HG02840 (cell line): ENCODE results near the gene EXOSC10.

Source experiments
- ATAC-seq: cut with Tn5 transposase; IDR thresholded peaks from one replicate; pipeline ENCODE4 v1.9.1; 2021; ENCODE audit warnings: mild to moderate bottlenecking, moderate library complexity, moderate number of reproducible peaks; ENCODE audit not compliant: unreplicated experiment, low FRiP score

The EXOSC10 gene

GRCh38 chr1:11099310-11100148 lies at the start of gene EXOSC10:
Gene EXOSC10, minus strand, starts transcription at chr1:11099869. Its CDS starts 38 bp downstream, at chr1:11099831.
- ATAC-seq: peak; percentile 91

- ATAC-seq: no peak
Measured at GRCh38 chr1:11147197-11147770, 47.6 kb upstream of the EXOSC10 start.

- ATAC-seq: no peak
Measured at GRCh38 chr1:11145741-11146140, 46.1 kb upstream of the EXOSC10 start.

GRCh38 chr1:11144570-11145256 lies 45.0 kb upstream of the EXOSC10 start:
- ATAC-seq: no peak

GRCh38 chr1:11143907-11144306 lies 44.2 kb upstream of the EXOSC10 start:
- ATAC-seq: no peak

- no peak for ATAC-seq
Measured at GRCh38 chr1:11143401-11143800, 43.7 kb upstream of the EXOSC10 start.

GRCh38 chr1:11142618-11143391 lies 43.1 kb upstream of the EXOSC10 start:
- ATAC-seq: no peak

- ATAC-seq: no peak
Measured at GRCh38 chr1:11138952-11139351, 39.3 kb upstream of the EXOSC10 start.

GRCh38 chr1:11138029-11138428 lies 38.4 kb upstream of the EXOSC10 start:
- no peak for ATAC-seq

GRCh38 chr1:11134898-11135266 lies 35.2 kb upstream of the EXOSC10 start:
- no peak for ATAC-seq

- no peak for ATAC-seq
Measured at GRCh38 chr1:11134251-11134897, 34.7 kb upstream of the EXOSC10 start.

GRCh38 chr1:11132563-11133293 lies 33.1 kb upstream of the EXOSC10 start:
- ATAC-seq: no peak

GRCh38 chr1:11131816-11132215 lies 32.1 kb upstream of the EXOSC10 start:
- ATAC-seq: no peak

- ATAC-seq: no peak
Measured at GRCh38 chr1:11130406-11130805, 30.7 kb upstream of the EXOSC10 start.

GRCh38 chr1:11129649-11130390 lies 30.2 kb upstream of the EXOSC10 start:
- no peak for ATAC-seq

GRCh38 chr1:11126569-11126968 lies 26.9 kb upstream of the EXOSC10 start:
- no peak for ATAC-seq

- no peak for ATAC-seq
Measured at GRCh38 chr1:11125931-11126330, 26.3 kb upstream of the EXOSC10 start.

- no peak for ATAC-seq
Measured at GRCh38 chr1:11124965-11125364, 25.3 kb upstream of the EXOSC10 start.

GRCh38 chr1:11116318-11116717 lies 16.6 kb upstream of the EXOSC10 start:
- ATAC-seq: no peak
